Measurements from ENCODE around the gene KASH5.

- TF ChIP-seq CTCF (IDR thresholded peaks at IDR 0.05) (no peak), ZSCAN20 (CRISPR knock-in tag; IDR thresholded peaks at IDR 0.05) (no peak), MAX (IDR thresholded peaks at IDR 0.05) (no peak), CEBPB (IDR thresholded peaks at IDR 0.05) (no peak), SREBF2 (IDR thresholded peaks at IDR 0.05) (no peak), POLR2A (IDR thresholded peaks at IDR 0.05; ENCODE audit: low read length) (no peak), MAFK (IDR thresholded peaks at IDR 0.05; ENCODE audit: partially characterized antibody) (no peak), RCOR1 (IDR thresholded peaks at IDR 0.05; ENCODE audit: low read depth, low read length) (no peak)
Measured at GRCh38 chr19:49366110-49366509, 21.9 kb upstream of the KASH5 start.

Data from A549 (cell line).